H1 (cell line): Measurements from ENCODE around the gene SLC28A1. TPM values are rescaled to one million over a fixed set of nuclear protein-coding genes. Genes with fewer than 3 reads are reported as not detected.

Source experiments
- CTCF ChIA-PET: fragments of 300-600 bp; sonication (Branson Sonifier 250); formaldehyde crosslinking; loops from one replicate; lab custom pipeline; 2021; ENCODE audit not compliant: partially characterized antibody; lab: Charles Lee
- POLR2A ChIA-PET: fragments of 300-600 bp; sonication (Branson Sonifier 250); formaldehyde crosslinking; loops from one replicate; lab custom pipeline; 2021; ENCODE audit warnings: inconsistent platforms; ENCODE audit not compliant: partially characterized antibody; lab: Charles Lee
- DNase-seq, 2 experiments: peaks; one replicate each; pipeline versions ENCODE4 v3.0.0 to v3.0.0-alpha.2; 2010 to 2022; ENCODE audit warnings: low spot score in 2 of 2, low read depth in 1 of 2, mixed read lengths in 1 of 2
- FAIRE-seq: peaks from 2 replicates; lab custom pipeline; 2011; peaks lifted over from hg19 to GRCh38; lab: Jason Lieb, UNC
- H2AFZ ChIP-seq: 2 replicates; pipeline ENCODE4 v1.8.1; 2012; ENCODE audit warnings: low read length, inconsistent platforms
- H2AK5ac ChIP-seq: 2 replicates; pipeline ENCODE4 v1.6.1; 2013; ENCODE audit warnings: low read depth, low read length
- H2BK120ac ChIP-seq: replicated peaks from 2 replicates; pipeline ENCODE3; 2013; ENCODE audit warnings: low read depth, low read length, inconsistent platforms
- H2BK12ac ChIP-seq: 2 replicates; pipeline ENCODE4 v1.6.1; 2013; ENCODE audit warnings: low read depth, low read length
- H2BK15ac ChIP-seq: 2 replicates; pipeline ENCODE4 v1.6.1; 2013; ENCODE audit warnings: low read length
- H2BK20ac ChIP-seq: 2 replicates; pipeline ENCODE4 v1.6.1; 2013; ENCODE audit warnings: low read length
- H2BK5ac ChIP-seq: 2 replicates; pipeline ENCODE4 v1.6.1; 2013; ENCODE audit warnings: low read depth, low read length
- H3K14ac ChIP-seq: 2 replicates; pipeline ENCODE4 v1.6.1; 2013; ENCODE audit warnings: inconsistent platforms; ENCODE audit not compliant: insufficient read length
- H3K18ac ChIP-seq: 2 replicates; pipeline ENCODE4 v1.6.1; 2013; ENCODE audit warnings: low read length; ENCODE audit errors: extremely low read depth
- H3K23ac ChIP-seq: 2 replicates; pipeline ENCODE4 v1.6.1; 2013; ENCODE audit warnings: inconsistent platforms; ENCODE audit not compliant: insufficient read length
- H3K23me2 ChIP-seq: 2 replicates; pipeline ENCODE4 v1.6.1; 2013; ENCODE audit warnings: low read depth, low read length
- H3K27ac ChIP-seq: 2 replicates; pipeline ENCODE4 v1.6.1; 2011; ENCODE audit warnings: low read depth, low read length, inconsistent platforms
- H3K27me3 ChIP-seq, 4 experiments: replicated peaks in 1 of 4; 1 replicate in 1 of 4; 2 replicates in 3 of 4; pipeline versions ENCODE4 v1.6.1 to v1.8.1; 2011 to 2013; ENCODE audit warnings: low read length in 3 of 4, mild to moderate bottlenecking in 3 of 4, inconsistent platforms in 2 of 4, mixed read lengths in 2 of 4, moderate library complexity in 1 of 4; ENCODE audit not compliant: control insufficient read depth in 3 of 4, insufficient read depth in 3 of 4; ENCODE audit errors: extremely low read depth in 1 of 4
- H3K36me3 ChIP-seq, 4 experiments: 2 replicates each; pipeline versions ENCODE4 v1.6.1 to v1.8.1; 2011 to 2013; ENCODE audit warnings: mild to moderate bottlenecking in 4 of 4, low read length in 3 of 4, moderate library complexity in 2 of 4, control low read depth in 1 of 4, inconsistent platforms in 1 of 4; ENCODE audit not compliant: insufficient read depth in 4 of 4, control insufficient read depth in 2 of 4
- H3K4ac ChIP-seq: replicated peaks from 2 replicates; pipeline ENCODE3; 2013; ENCODE audit warnings: low read length, low read depth, mixed read lengths, inconsistent platforms; ENCODE audit not compliant: insufficient read length
- H3K4me1 ChIP-seq, 4 experiments: replicated peaks in 1 of 4; 1 replicate in 1 of 4; 2 replicates in 3 of 4; pipeline versions ENCODE4 v1.6.1 to v1.8.1; 2011 to 2013; ENCODE audit warnings: low read length in 3 of 4, inconsistent platforms in 2 of 4, mixed read lengths in 1 of 4; ENCODE audit not compliant: insufficient read depth in 4 of 4, control insufficient read depth in 3 of 4
- H3K4me2 ChIP-seq, 2 experiments: 2 replicates each; pipeline versions ENCODE4 v1.6.1 to v1.8.1; 2011 to 2013; ENCODE audit warnings: low read depth in 2 of 2, low read length in 2 of 2, control low read depth in 1 of 2, inconsistent platforms in 1 of 2, mild to moderate bottlenecking in 1 of 2; ENCODE audit not compliant: insufficient read depth in 1 of 2
- H3K4me3 ChIP-seq, 4 experiments: fragments of 200-600, 300-600 bp in 1 of 4; sonication (generic), shearing (Covaris generic), sonication (Bioruptor Twin) in 1 of 4; 2 replicates each; pipeline versions ENCODE4 v1.5.1 to v1.8.1; 2011 to 2016; ENCODE audit warnings: low read length in 4 of 4, low read depth in 3 of 4, control low read depth in 2 of 4, inconsistent platforms in 2 of 4, mild to moderate bottlenecking in 2 of 4, mixed read lengths in 1 of 4, moderate library complexity in 1 of 4; ENCODE audit not compliant: insufficient read depth in 2 of 4; ENCODE audit errors: extremely low read depth in 1 of 4
- H3K56ac ChIP-seq: replicated peaks from 2 replicates; pipeline ENCODE3; 2013; ENCODE audit warnings: low read depth, mild to moderate bottlenecking, mixed read lengths, low read length, inconsistent platforms; ENCODE audit not compliant: insufficient read length
- H3K79me1 ChIP-seq: 2 replicates; pipeline ENCODE4 v1.6.1; 2013; ENCODE audit warnings: low read depth, low read length, control low read depth
- H3K79me2 ChIP-seq, 2 experiments: 2 replicates each; pipeline versions ENCODE4 v1.6.1 to v1.8.1; 2012 to 2013; ENCODE audit warnings: low read length in 2 of 2, mild to moderate bottlenecking in 2 of 2, inconsistent platforms in 1 of 2; ENCODE audit not compliant: insufficient read depth in 2 of 2, control insufficient read depth in 1 of 2
- H3K9ac ChIP-seq, 4 experiments: replicated peaks in 1 of 4; 1 replicate in 1 of 4; 2 replicates in 3 of 4; pipeline versions ENCODE4 v1.6.1 to v1.8.1; 2011 to 2013; ENCODE audit warnings: low read depth in 3 of 4, low read length in 3 of 4, control low read depth in 2 of 4, mild to moderate bottlenecking in 2 of 4, moderate library complexity in 2 of 4, inconsistent platforms in 1 of 4; ENCODE audit errors: extremely low read depth in 1 of 4
- H3K9me3 ChIP-seq, 2 experiments: 2 replicates each; pipeline versions ENCODE4 v1.6.1 to v1.8.1; 2012 to 2013; ENCODE audit warnings: mild to moderate bottlenecking in 2 of 2, moderate library complexity in 2 of 2, control low read depth in 1 of 2, inconsistent platforms in 1 of 2, low read depth in 1 of 2, low read length in 1 of 2, mixed read lengths in 1 of 2; ENCODE audit not compliant: insufficient read depth in 2 of 2
- H4K20me1 ChIP-seq, 2 experiments: replicated peaks in 1 of 2; 2 replicates each; pipeline versions ENCODE3 to v1.8.1; 2011 to 2013; ENCODE audit warnings: inconsistent platforms in 2 of 2, low read length in 2 of 2, mild to moderate bottlenecking in 1 of 2; ENCODE audit not compliant: insufficient read depth in 2 of 2, control insufficient read depth in 1 of 2
- H4K5ac ChIP-seq: 2 replicates; pipeline ENCODE4 v1.6.1; 2013; ENCODE audit warnings: low read length, low read depth, mixed read lengths, inconsistent platforms; ENCODE audit not compliant: insufficient read length
- H4K8ac ChIP-seq: 2 replicates; pipeline ENCODE4 v1.8.0; 2013; ENCODE audit warnings: mild to moderate bottlenecking, moderate library complexity, low read length, inconsistent platforms; ENCODE audit not compliant: insufficient read depth; ENCODE audit errors: extremely low read depth
- H4K91ac ChIP-seq: replicated peaks from 2 replicates; pipeline ENCODE3; 2013; ENCODE audit warnings: low read length, mixed read lengths, inconsistent platforms; ENCODE audit not compliant: insufficient read length
- CBX8 ChIP-seq: fragments of 300-800, 300-1000 bp; sonication (generic); IDR thresholded peaks from 2 replicates; pipeline ENCODE4 v1.7.1; 2016; ENCODE audit warnings: low read depth, low read length, borderline replicate concordance
- CEBPB ChIP-seq: IDR thresholded peaks from 2 replicates; pipeline ENCODE4 v1.6.1; 2012; ENCODE audit warnings: low read depth, low read length
- FOSL1 ChIP-seq: IDR thresholded peaks from 2 replicates; pipeline ENCODE4 v1.6.1; 2011; ENCODE audit warnings: mild to moderate bottlenecking, low read depth, low read length, moderate library complexity; ENCODE audit not compliant: insufficient read depth
- HDAC2 ChIP-seq, 2 experiments: fragments of 300-600 bp in 1 of 2; sonication (generic) in 1 of 2; IDR thresholded peaks; 2 replicates each; pipeline ENCODE4 v1.6.1; 2011 to 2012; ENCODE audit warnings: low read depth in 2 of 2, low read length in 2 of 2, mild to moderate bottlenecking in 2 of 2, moderate library complexity in 2 of 2, borderline replicate concordance in 1 of 2, inconsistent platforms in 1 of 2
- KDM1A ChIP-seq: fragments of 200-600, 300-600 bp; sonication (generic); IDR thresholded peaks from 2 replicates; pipeline ENCODE4 v1.7.1; 2016; ENCODE audit warnings: mild to moderate bottlenecking, low read length, borderline replicate concordance
- RBBP5 ChIP-seq: IDR thresholded peaks from 2 replicates; pipeline ENCODE4 v1.7.1; 2012; ENCODE audit warnings: low read depth, mild to moderate bottlenecking, inconsistent platforms, low read length, moderate library complexity, borderline replicate concordance
- SIN3A ChIP-seq, 2 experiments: IDR thresholded peaks in 1 of 2; conservative IDR thresholded peaks in 1 of 2; 2 replicates each; pipeline ENCODE4 v1.6.1; 2011 to 2012; ENCODE audit warnings: low read length in 2 of 2, improper control_type of control experiment in 1 of 2, low read depth in 1 of 2, mild to moderate bottlenecking in 1 of 2
- TAF1 ChIP-seq: IDR thresholded peaks from 2 replicates; pipeline ENCODE4 v1.6.1; 2011; ENCODE audit warnings: mild to moderate bottlenecking, low read depth, low read length
- WGBS, 2 experiments: shearing (Covaris generic) in 1 of 2; methylation state at CpG; one replicate each; pipeline versions ENCODE4 v1.1.6 to v1.1.7; 2013 to 2015; ENCODE audit warnings: low lambda C conversion rate in 2 of 2, mixed read lengths in 2 of 2, inconsistent platforms in 1 of 2, low coverage in 1 of 2, missing lambda C conversion rate in 1 of 2; ENCODE audit not compliant: insufficient replicate concordance in 2 of 2, insufficient coverage in 1 of 2, insufficient read length in 1 of 2; ENCODE audit errors: extremely low coverage in 1 of 2, missing lambda C conversion rate in 1 of 2; 5-methylcytosine and 5-hydroxymethylcytosine counted together
- polyA plus RNA-seq, 7 experiments: library from polyadenylated mRNA; depleted of rRNA in 3 of 7; stranded (reverse) in 5 of 7; unstranded in 2 of 7; fragments of >200 nt in 5 of 7; fragments of 200-250 nt in 2 of 7; gene quantifications; 1 replicate in 5 of 7; 2 replicates in 1 of 7; 4 replicates in 1 of 7; pipeline versions ENCODE4 v1.2.1 to v1.2.3, GENCODE V29; 2011 to 2013; ENCODE audit warnings: missing spikeins in 2 of 7, mixed read lengths in 2 of 7
- total RNA-seq: library from RNA; stranded (reverse); fragmentation: NEBNext Ultra II Directional; extraction: Animal tissue kit (Norgen Biotek cat#: 25700); gene quantifications from 2 replicates; pipeline ENCODE4 v1.2.1, GENCODE V29; 2021

Gene SLC28A1
- total and polyA plus RNA-seq, 2 of the 8 experiments (the other 6 are each of a cell fraction or from before 2014, with no cell fraction given) = 0.09 TPM; not detected in 1

DNA sequence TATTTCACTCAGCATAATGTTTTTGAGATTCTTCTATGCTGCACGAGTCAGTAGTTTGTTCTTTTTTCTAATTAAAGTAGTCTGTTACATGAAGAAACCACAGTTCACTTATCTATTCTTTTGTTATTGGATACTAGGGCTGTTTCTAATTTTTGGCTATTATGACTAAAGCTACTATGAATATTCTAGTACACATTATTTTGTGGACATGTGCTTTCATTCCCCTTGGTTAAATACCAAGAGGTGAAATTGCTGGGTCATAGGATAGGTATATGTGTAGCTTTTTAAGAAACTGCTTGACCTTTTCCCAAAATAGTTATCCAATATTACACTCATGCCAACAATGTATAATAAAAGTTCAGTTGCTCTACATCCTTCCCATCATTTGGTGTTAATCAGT, 106.0 kb downstream of the SLC28A1 start:
- no peak overlapping the region for H3K4me2 ChIP-seq
- H3K27ac ChIP-seq = no peak overlapping the region
- H2BK12ac ChIP-seq = no peak overlapping the region
- no peaks in the 10 kb centered on the region for H3K36me3 ChIP-seq
- H2BK15ac ChIP-seq = no peak overlapping the region
- H2AFZ ChIP-seq = no peak overlapping the region
- H4K5ac ChIP-seq = no peak overlapping the region
- TF ChIP-seq TAF1 (no peak), CEBPB (no peak), CBX8 (no peak), SIN3A (conservative IDR thresholded peaks at IDR 0.05 in 1 of 2, IDR thresholded peaks at IDR 0.05 in 1 of 2; ENCODE audit: low read depth in 1 of 2, low read length in 2 of 2) (no peak), RBBP5 (no peak), FOSL1 (no peak), KDM1A (no peak), HDAC2 (IDR thresholded peaks at IDR 0.05; ENCODE audit: borderline replicate concordance in 1 of 2, low read depth in 2 of 2, low read length in 2 of 2) (no peak)
- no peak for FAIRE-seq
- H3K23ac ChIP-seq = no peak overlapping the region
- H3K23me2 ChIP-seq = no peaks in the 10 kb centered on the region; the same call in 1 of the 2 replicates
- ChIA-PET POLR2A (no interaction called here), CTCF (interaction anchor here (1.3 to 1.4 kb wide), 2 partner anchors 13 to 15 kb away, joined by 3 to 5 read pairs; no protein-coding TSS in a partner anchor)
- no peak overlapping the region for H2BK5ac ChIP-seq
- no peak overlapping the region for H2BK20ac ChIP-seq
- H3K18ac ChIP-seq = no peak overlapping the region
- H3K79me1 ChIP-seq = no peaks in the 10 kb centered on the region
- H3K79me2 ChIP-seq = 0 out of 4 replicates have a peak, but pooled peaks cover 0 to 3% of the 10 kb centered on the region in 2 experiments
- no peak for DNase-seq
- no peak overlapping the region for H4K91ac ChIP-seq
- no peak overlapping the region for H3K9ac ChIP-seq
- no peaks in the 10 kb centered on the region for H4K20me1 ChIP-seq
- no peaks in the 10 kb centered on the region for H3K27me3 ChIP-seq
- 87% methylated on average over 1 of the region's 1 CpG; no CpG with 5 or more reads in 1 of the 2 experiments for WGBS, 2 experiments
- no peak overlapping the region for H3K56ac ChIP-seq
- H3K4ac ChIP-seq = no peak overlapping the region
- no peaks in the 10 kb centered on the region for H3K4me1 ChIP-seq
- H3K14ac ChIP-seq = no peak overlapping the region
- H3K4me3 ChIP-seq = no peak overlapping the region
- no peak overlapping the region for H2AK5ac ChIP-seq
- H2BK120ac ChIP-seq = no peak overlapping the region
- no peaks in the 10 kb centered on the region for H3K9me3 ChIP-seq
- no peak overlapping the region for H4K8ac ChIP-seq
